Hepatocyte (in vitro differentiated cells): ENCODE results near the gene AK5.

Experiments
- EZH2 ChIP-seq: fragments of 200-600 bp; sonication (generic); IDR thresholded peaks from 2 replicates; pipeline ENCODE4 v1.6.1; 2016; ENCODE audit warnings: antibody characterized with exemption, mild to moderate bottlenecking, borderline replicate concordance
- TF ChIP-seq, protein P1 (sequence below): fragments of 200-600 bp; sonication (generic); IDR thresholded peaks from 2 replicates; pipeline ENCODE4 v1.5.1; 2016; ENCODE audit warnings: antibody characterized with exemption, mild to moderate bottlenecking; ENCODE audit not compliant: poor library complexity

DNA sequence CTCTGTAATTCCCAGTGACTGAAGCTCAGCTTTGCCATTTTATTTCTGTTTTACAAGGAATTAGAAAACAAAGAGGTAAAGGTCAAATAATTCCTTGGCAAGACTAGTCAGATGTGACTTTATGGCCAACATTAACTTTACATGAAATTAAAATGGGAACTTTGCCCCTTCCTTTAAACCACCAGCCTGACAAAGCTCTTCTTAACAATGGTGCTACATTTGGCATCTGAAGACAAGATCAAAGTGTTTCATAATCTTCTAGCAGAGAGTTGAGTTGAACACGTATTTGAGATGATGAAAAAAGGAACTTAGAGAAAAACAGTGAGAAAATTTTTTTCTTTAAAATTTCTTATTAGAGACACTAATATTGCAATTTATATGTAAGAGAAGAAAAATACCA, 193.8 kb downstream of the AK5 start:
- TF ChIP-seq, protein P1, sequence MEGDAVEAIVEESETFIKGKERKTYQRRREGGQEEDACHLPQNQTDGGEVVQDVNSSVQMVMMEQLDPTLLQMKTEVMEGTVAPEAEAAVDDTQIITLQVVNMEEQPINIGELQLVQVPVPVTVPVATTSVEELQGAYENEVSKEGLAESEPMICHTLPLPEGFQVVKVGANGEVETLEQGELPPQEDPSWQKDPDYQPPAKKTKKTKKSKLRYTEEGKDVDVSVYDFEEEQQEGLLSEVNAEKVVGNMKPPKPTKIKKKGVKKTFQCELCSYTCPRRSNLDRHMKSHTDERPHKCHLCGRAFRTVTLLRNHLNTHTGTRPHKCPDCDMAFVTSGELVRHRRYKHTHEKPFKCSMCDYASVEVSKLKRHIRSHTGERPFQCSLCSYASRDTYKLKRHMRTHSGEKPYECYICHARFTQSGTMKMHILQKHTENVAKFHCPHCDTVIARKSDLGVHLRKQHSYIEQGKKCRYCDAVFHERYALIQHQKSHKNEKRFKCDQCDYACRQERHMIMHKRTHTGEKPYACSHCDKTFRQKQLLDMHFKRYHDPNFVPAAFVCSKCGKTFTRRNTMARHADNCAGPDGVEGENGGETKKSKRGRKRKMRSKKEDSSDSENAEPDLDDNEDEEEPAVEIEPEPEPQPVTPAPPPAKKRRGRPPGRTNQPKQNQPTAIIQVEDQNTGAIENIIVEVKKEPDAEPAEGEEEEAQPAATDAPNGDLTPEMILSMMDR, result no peak
- TF ChIP-seq EZH2, result no peak
